ENCODE data around the gene PLEKHG4B. TPM values are rescaled to one million over a fixed set of nuclear protein-coding genes. Genes with fewer than 3 reads are reported as not detected.

Gene PLEKHG4B
- total RNA-seq, 1 experiment from 2014 or later, result 44.3 TPM

- Histone ChIP-seq H2AK5ac (ENCODE audit: insufficient read length, low read length) (no peak overlapping the region), H2BK20ac (ENCODE audit: low read depth, low read length, poor library complexity, severe bottlenecking) (no peak overlapping the region), H2BK5ac (ENCODE audit: insufficient read length, low read length) (no peak overlapping the region), H3K18ac (ENCODE audit: insufficient read length, low read depth, low read length) (no peak overlapping the region), H4K91ac (ENCODE audit: insufficient read length, low read depth, low read length) (no peak overlapping the region), H3K27ac (ENCODE audit: insufficient read length, low read depth, low read length) (no peak overlapping the region), H3K4me1 (ENCODE audit: insufficient read depth, low read length) (no peaks in the 10 kb centered on the region), H3K9ac (ENCODE audit: extremely low read depth, insufficient read length, low read length) (no peak overlapping the region), H3K23me2 (ENCODE audit: insufficient read length, low read depth, low read length, poor library complexity, severe bottlenecking) (no peaks in the 10 kb centered on the region), H4K20me1 (ENCODE audit: control insufficient read depth, insufficient read depth, insufficient read length) (no peaks in the 10 kb centered on the region), H2AFZ (ENCODE audit: low read length) (no peak overlapping the region), H2BK120ac (ENCODE audit: low read depth, low read length, poor library complexity, severe bottlenecking) (no peak overlapping the region), H2BK15ac (ENCODE audit: low read depth, low read length) (no peak overlapping the region), H4K5ac (ENCODE audit: insufficient read length, low read depth, low read length) (no peak overlapping the region), H3K9me3 (ENCODE audit: control insufficient read depth, low read depth, low read length) (no peaks in the 10 kb centered on the region), H3K23ac (ENCODE audit: insufficient read length, low read depth, low read length) (no peak overlapping the region), H3K79me1 (ENCODE audit: insufficient read depth, low read depth, low read length, poor library complexity, severe bottlenecking) (no peaks in the 10 kb centered on the region), H3K14ac (ENCODE audit: insufficient read depth, low read length) (no peak overlapping the region; the same call in 1 of the 2 replicates), H2BK12ac (ENCODE audit: insufficient read length, low read depth, low read length) (no peak overlapping the region), H3K4me2 (ENCODE audit: insufficient read depth, insufficient read length, low read length) (no peak overlapping the region), H4K8ac (replicated peaks; ENCODE audit: insufficient read length, low read depth, low read length) (no peak overlapping the region), H3K27me3 (ENCODE audit: insufficient read depth, low read length) (no peaks in the 10 kb centered on the region), H3T11ph (ENCODE audit: low read length) (no peak overlapping the region), H3K79me2 (ENCODE audit: insufficient read depth, low read length) (no peaks in the 10 kb centered on the region), H3K56ac (ENCODE audit: insufficient read length, low read depth, low read length) (no peak overlapping the region), H3K4ac (ENCODE audit: low read depth, low read length) (no peak overlapping the region)
- H3K27ac Mint-ChIP-seq, result peak overlapping the region in 1 of 3 experiments; percentile 64; a peak in 1 of 7 replicates
- no peaks in the 10 kb centered on the region for H3K9me3 Mint-ChIP-seq
- peaks cover 0 to 6% (median 2%) of the 10 kb centered on the region in 3 experiments; a peak in 4 of 7 replicates for H3K36me3 Mint-ChIP-seq (ENCODE audit: insufficient read depth in 1 of 3, low read depth in 3 of 3)
- H3K4me1 Mint-ChIP-seq, result peaks cover 11 to 21% of the 10 kb centered on the region in 2 experiments
- no peak for DNase-seq
- no peak for TF ChIP-seq CTCF (conservative IDR thresholded peaks at IDR 0.05)
- no CpG with 5 or more reads among the region's 21 CpGs for WGBS (ENCODE audit: extremely low coverage, insufficient read length, low lambda C conversion rate)
- H3K27me3 Mint-ChIP-seq (ENCODE audit: low read depth), result peaks cover 3% of the 10 kb centered on the region
- H3K4me3 Mint-ChIP-seq, result no peak overlapping the region
Measured at GRCh38 chr5:198516-199196, 106.7 kb downstream of the PLEKHG4B start.

All from H9 (cell line).